HUDEP-2 (cell line): ENCODE results near the gene SLIT1.

Source experiments
- DNase-seq, 76 experiments: peaks; one replicate each; lab custom pipeline; 2025; ENCODE audit not compliant: unreplicated experiment in 76 of 76; lab: John Stamatoyannopoulos, UW

Gene SLIT1

GRCh38 chr10:97030894-97031293 is 154.9 kb downstream of the SLIT1 start:
- DNase-seq = no peak

GRCh38 chr10:97029271-97029670 is 156.5 kb downstream of the SLIT1 start:
- DNase-seq = no peak

GRCh38 chr10:97028832-97029178 is 157.0 kb downstream of the SLIT1 start:
- no peak for DNase-seq

- no peak for DNase-seq
Measured at GRCh38 chr10:97028126-97028831, 157.5 kb downstream of the SLIT1 start.

- peak in 60 of 76 experiments; percentile 6 to 66 (median 36) for DNase-seq
Measured at GRCh38 chr10:97025613-97026242, 160.0 kb downstream of the SLIT1 start.

GRCh38 chr10:97024168-97025073 is 161.3 kb downstream of the SLIT1 start:
- DNase-seq = no peak

GRCh38 chr10:97023401-97024167 is 162.2 kb downstream of the SLIT1 start:
- DNase-seq = no peak

- DNase-seq = no peak
Measured at GRCh38 chr10:97022616-97023015, 163.1 kb downstream of the SLIT1 start.

GRCh38 chr10:97020452-97021400 is 165.0 kb downstream of the SLIT1 start:
- DNase-seq = no peak

- DNase-seq = no peak
Measured at GRCh38 chr10:97019213-97019844, 166.4 kb downstream of the SLIT1 start.

- DNase-seq = no peak
Measured at GRCh38 chr10:97018251-97019212, 167.2 kb downstream of the SLIT1 start.

GRCh38 chr10:97017474-97017903 is 168.3 kb downstream of the SLIT1 start:
- DNase-seq = no peak

- DNase-seq = no peak
Measured at GRCh38 chr10:97016728-97017473, 168.9 kb downstream of the SLIT1 start.

- DNase-seq = no peak
Measured at GRCh38 chr10:97015240-97015639, 170.5 kb downstream of the SLIT1 start.

GRCh38 chr10:97013983-97014382 is 171.8 kb downstream of the SLIT1 start:
- DNase-seq = no peak

GRCh38 chr10:97013568-97013967 is 172.2 kb downstream of the SLIT1 start:
- no peak for DNase-seq

- no peak for DNase-seq
Measured at GRCh38 chr10:97012470-97012869, 173.3 kb downstream of the SLIT1 start.
